ENCODE data around the gene MMEL1.
"Not testable (repeated sequence)": the region's sequence is repeated elsewhere in the genome, so short reads cannot be mapped to it uniquely, and the experiment has no call there.

MMEL1 gene

GRCh38 chr1:2557482-2558400 lies 75.1 kb downstream of the MMEL1 start:
- DNase-seq (ENCODE audit: low read depth): no peak

- DNase-seq (ENCODE audit: low read depth): no peak
These were observed 75.9 kb downstream of the MMEL1 start for GRCh38 chr1:2556678-2557481.

- DNase-seq (ENCODE audit: low read depth): peak; percentile 60
These were observed 76.5 kb downstream of the MMEL1 start, which contains the start of gene TNFRSF14 for GRCh38 chr1:2556277-2556677. TSS of gene TNFRSF14 (plus strand) at chr1:2556371. CDS start at chr1:2556665, 294 bp downstream.

GRCh38 chr1:2555634-2556276 lies 77.1 kb downstream of the MMEL1 start:
- peak; percentile 50 for DNase-seq (ENCODE audit: low read depth)

GRCh38 chr1:2554621-2555387 lies 78.0 kb downstream of the MMEL1 start:
- peak; percentile 39 for DNase-seq (ENCODE audit: low read depth)

- no peak for DNase-seq (ENCODE audit: low read depth)
These were observed 78.8 kb downstream of the MMEL1 start for GRCh38 chr1:2553871-2554620.

GRCh38 chr1:2553076-2553475 lies 79.7 kb downstream of the MMEL1 start:
- DNase-seq (ENCODE audit: low read depth): not testable (repeated sequence)

- no peak for DNase-seq (ENCODE audit: low read depth)
These were observed 80.6 kb downstream of the MMEL1 start for GRCh38 chr1:2552189-2552588.

- DNase-seq (ENCODE audit: low read depth): not testable (repeated sequence)
These were observed 81.3 kb downstream of the MMEL1 start for GRCh38 chr1:2551544-2551943.

GRCh38 chr1:2550309-2550861 lies 82.4 kb downstream of the MMEL1 start:
- DNase-seq (ENCODE audit: low read depth): not testable (repeated sequence)

GRCh38 chr1:2549367-2550029 lies 83.3 kb downstream of the MMEL1 start:
- not testable (repeated sequence) for DNase-seq (ENCODE audit: low read depth)

- peak; percentile 64 for DNase-seq (ENCODE audit: low read depth)
These were observed 84.7 kb downstream of the MMEL1 start for GRCh38 chr1:2548068-2548589.

GRCh38 chr1:2547210-2548067 lies 85.4 kb downstream of the MMEL1 start:
- no peak for DNase-seq (ENCODE audit: low read depth)

- peak; percentile 81 for DNase-seq (ENCODE audit: low read depth)
These were observed 86.2 kb downstream of the MMEL1 start for GRCh38 chr1:2546515-2547209.

- peak; percentile 83 for DNase-seq (ENCODE audit: low read depth)
These were observed 86.9 kb downstream of the MMEL1 start for GRCh38 chr1:2545754-2546514.

- no peak for DNase-seq (ENCODE audit: low read depth)
These were observed 87.8 kb downstream of the MMEL1 start for GRCh38 chr1:2544875-2545640.

All from T follicular helper cell (primary cell).